Rectal smooth muscle tissue (tissue), 1 donor: ENCODE results near the gene PSENEN.
"Not testable (repeated sequence)": the region's sequence is repeated elsewhere in the genome, so short reads cannot be mapped to it uniquely, and the experiment has no call there.

Experiments
- H3K27ac ChIP-seq: one replicate; pipeline ENCODE4 v1.7.0; 2013; ENCODE audit warnings: low read depth, low read length, inconsistent platforms
- H3K27me3 ChIP-seq: one replicate; pipeline ENCODE4 v1.7.0; 2013; ENCODE audit warnings: low read length; ENCODE audit not compliant: control insufficient read depth, insufficient read depth
- H3K36me3 ChIP-seq: one replicate; pipeline ENCODE4 v1.7.0; 2013; ENCODE audit warnings: low read length; ENCODE audit not compliant: control insufficient read depth, insufficient read depth
- H3K4me1 ChIP-seq: one replicate; pipeline ENCODE4 v1.7.0; 2013; ENCODE audit warnings: low read length; ENCODE audit not compliant: control insufficient read depth, insufficient read depth
- H3K4me3 ChIP-seq: one replicate; pipeline ENCODE4 v1.7.0; 2013; ENCODE audit warnings: low read length
- H3K9ac ChIP-seq: one replicate; pipeline ENCODE4 v1.7.0; 2013; ENCODE audit warnings: low read length

Gene PSENEN

GRCh38 chr19:35721374-35721773 lies 24.1 kb upstream of the PSENEN start:
- Histone ChIP-seq H3K4me3 (no peak overlapping the region), H3K27me3 (no peaks in the 10 kb centered on the region), H3K36me3 (peaks cover 48% of the 10 kb centered on the region), H3K9ac (no peak overlapping the region), H3K4me1 (peaks cover 9% of the 10 kb centered on the region), H3K27ac (no peak overlapping the region)

- H3K4me1 ChIP-seq, result peaks cover 9% of the 10 kb centered on the region
- H3K36me3 ChIP-seq, result peaks cover 56% of the 10 kb centered on the region
- no peak overlapping the region for H3K9ac ChIP-seq
- H3K4me3 ChIP-seq, result no peak overlapping the region
- H3K27me3 ChIP-seq, result no peaks in the 10 kb centered on the region
- H3K27ac ChIP-seq, result no peak overlapping the region
These were observed 23.0 kb upstream of the PSENEN start for GRCh38 chr19:35722461-35722860.

GRCh38 chr19:35722897-35723296 lies 22.6 kb upstream of the PSENEN start:
- Histone ChIP-seq H3K27me3 (no peaks in the 10 kb centered on the region), H3K36me3 (peaks cover 60% of the 10 kb centered on the region), H3K4me3 (no peak overlapping the region), H3K4me1 (peaks cover 9% of the 10 kb centered on the region), H3K9ac (no peak overlapping the region), H3K27ac (no peak overlapping the region)

GRCh38 chr19:35723671-35724070 lies 21.8 kb upstream of the PSENEN start:
- Histone ChIP-seq H3K4me1 (peaks cover 8% of the 10 kb centered on the region), H3K36me3 (peaks cover 68% of the 10 kb centered on the region), H3K27ac (no peak overlapping the region), H3K9ac (no peak overlapping the region), H3K4me3 (no peak overlapping the region), H3K27me3 (no peaks in the 10 kb centered on the region)

- not testable (repeated sequence) for H3K4me3 ChIP-seq, H3K9ac ChIP-seq, H3K27me3 ChIP-seq, H3K4me1 ChIP-seq, H3K27ac ChIP-seq
- peaks cover 72% of the 10 kb centered on the region for H3K36me3 ChIP-seq
These were observed 21.3 kb upstream of the PSENEN start for GRCh38 chr19:35724132-35724531.

- H3K4me3 ChIP-seq, result no peak overlapping the region
- H3K27ac ChIP-seq, result no peak overlapping the region
- peaks cover 72% of the 10 kb centered on the region for H3K36me3 ChIP-seq
- no peak overlapping the region for H3K9ac ChIP-seq
- no peaks in the 10 kb centered on the region for H3K27me3 ChIP-seq
- no peaks in the 10 kb centered on the region for H3K4me1 ChIP-seq
These were observed 20.9 kb upstream of the PSENEN start for GRCh38 chr19:35724560-35724959.

GRCh38 chr19:35725216-35725861 lies 20.1 kb upstream of the PSENEN start:
- H3K9ac ChIP-seq, result no peak overlapping the region
- no peaks in the 10 kb centered on the region for H3K27me3 ChIP-seq
- H3K4me1 ChIP-seq, result no peaks in the 10 kb centered on the region
- H3K4me3 ChIP-seq, result no peak overlapping the region
- H3K27ac ChIP-seq, result no peak overlapping the region
- H3K36me3 ChIP-seq, result peaks cover 74% of the 10 kb centered on the region

GRCh38 chr19:35727053-35727955 lies 18.1 kb upstream of the PSENEN start:
- H3K27me3 ChIP-seq, result no peaks in the 10 kb centered on the region
- no peaks in the 10 kb centered on the region for H3K4me1 ChIP-seq
- no peak overlapping the region for H3K9ac ChIP-seq
- H3K36me3 ChIP-seq, result peaks cover 75% of the 10 kb centered on the region
- no peak overlapping the region for H3K27ac ChIP-seq
- no peak overlapping the region for H3K4me3 ChIP-seq

- Histone ChIP-seq H3K9ac (no peak overlapping the region), H3K27me3 (no peaks in the 10 kb centered on the region), H3K36me3 (peaks cover 67% of the 10 kb centered on the region), H3K4me3 (no peak overlapping the region), H3K4me1 (no peaks in the 10 kb centered on the region), H3K27ac (no peak overlapping the region)
These were observed 17.3 kb upstream of the PSENEN start for GRCh38 chr19:35727956-35728706.

- no peak overlapping the region for H3K9ac ChIP-seq
- peaks cover 62% of the 10 kb centered on the region for H3K36me3 ChIP-seq
- H3K27ac ChIP-seq, result no peak overlapping the region
These were observed 16.4 kb upstream of the PSENEN start for GRCh38 chr19:35729021-35729420.

GRCh38 chr19:35729763-35730162 lies 15.7 kb upstream of the PSENEN start:
- no peak overlapping the region for H3K27ac ChIP-seq
- H3K27me3 ChIP-seq, result no peaks in the 10 kb centered on the region
- H3K4me3 ChIP-seq, result no peak overlapping the region
- no peak overlapping the region for H3K9ac ChIP-seq
- H3K36me3 ChIP-seq, result peaks cover 61% of the 10 kb centered on the region
- no peaks in the 10 kb centered on the region for H3K4me1 ChIP-seq

More at GRCh38 chr19:35729021-35729420, 16.4 kb upstream of the PSENEN start:
- no peak overlapping the region for H3K4me3 ChIP-seq
- H3K27me3 ChIP-seq, result no peaks in the 10 kb centered on the region
- H3K4me1 ChIP-seq, result no peaks in the 10 kb centered on the region

- no peak overlapping the region for H3K9ac ChIP-seq
- H3K27ac ChIP-seq, result no peak overlapping the region
- no peaks in the 10 kb centered on the region for H3K27me3 ChIP-seq
- no peaks in the 10 kb centered on the region for H3K4me1 ChIP-seq
- no peak overlapping the region for H3K4me3 ChIP-seq
- peaks cover 60% of the 10 kb centered on the region for H3K36me3 ChIP-seq
These were observed 15.1 kb upstream of the PSENEN start for GRCh38 chr19:35730326-35730725.
